ENCODE measurements around the gene SLC25A45.

The SLC25A45 gene

GRCh38 chr11:65386307-65387140 lies 4.1 kb upstream of the SLC25A45 start, which contains the start of gene FRMD8:
TSS of gene FRMD8 (plus strand) at chr11:65386637. CDS start at chr11:65387037, 400 bp downstream.
- peak; percentile 90 to 92 for DNase-seq

- DNase-seq, result peak in 1 of 2 donors; percentile 47
Observed at GRCh38 chr11:65384301-65384889, 1.9 kb upstream of the SLC25A45 start.

GRCh38 chr11:65383778-65384177 lies 1.3 kb upstream of the SLC25A45 start:
- no peak for DNase-seq

GRCh38 chr11:65382804-65383368 lies 440 bp upstream of the SLC25A45 start:
- DNase-seq, result no peak

GRCh38 chr11:65381716-65382032 lies 772 bp downstream of the SLC25A45 start:
- DNase-seq, result peak in 1 of 2 donors; percentile 49

GRCh38 chr11:65380460-65381119 lies 1.9 kb downstream of the SLC25A45 start:
- DNase-seq, result no peak

GRCh38 chr11:65379698-65380459 lies 2.6 kb downstream of the SLC25A45 start:
- DNase-seq, result no peak

- DNase-seq, result no peak
Observed at GRCh38 chr11:65378928-65379638, 3.4 kb downstream of the SLC25A45 start.

- peak in 1 of 2 donors; percentile 62 for DNase-seq
Observed at GRCh38 chr11:65378208-65378927, 4.1 kb downstream of the SLC25A45 start.

- DNase-seq, result no peak
Observed at GRCh38 chr11:65377777-65378176, 4.7 kb downstream of the SLC25A45 start.

- no peak for DNase-seq
Observed at GRCh38 chr11:65377036-65377435, 5.4 kb downstream of the SLC25A45 start.

- no peak for DNase-seq
Observed at GRCh38 chr11:65376138-65376713, 6.2 kb downstream of the SLC25A45 start.

- DNase-seq, result no peak
Observed at GRCh38 chr11:65375012-65375411, 7.4 kb downstream of the SLC25A45 start.

GRCh38 chr11:65373839-65374580 lies 8.4 kb downstream of the SLC25A45 start:
- DNase-seq, result no peak

GRCh38 chr11:65370659-65371049 lies 11.8 kb downstream of the SLC25A45 start:
- no peak for DNase-seq

- peak; percentile 51 to 78 for DNase-seq
Observed at GRCh38 chr11:65366340-65366773, 16.1 kb downstream of the SLC25A45 start.

- DNase-seq, result no peak
Observed at GRCh38 chr11:65363770-65364169, 18.7 kb downstream of the SLC25A45 start.

- no peak for DNase-seq
Observed at GRCh38 chr11:65362966-65363365, 19.5 kb downstream of the SLC25A45 start.

- DNase-seq, result peak in 1 of 2 donors; percentile 58
Observed at GRCh38 chr11:65362320-65362931, 20.0 kb downstream of the SLC25A45 start.

All from CD4-positive, alpha-beta T cell treated with Interleukin-4 for 1 hour (primary cell).